Smooth muscle cell (in vitro differentiated cells): Measurements from ENCODE around the gene NLRP6. TPM values are rescaled to one million over a fixed set of nuclear protein-coding genes. Genes with fewer than 3 reads are reported as not detected.

Experiments
- DNase-seq: peaks from one replicate; lab custom pipeline; 2025; ENCODE audit not compliant: unreplicated experiment; lab: John Stamatoyannopoulos, UW
- H2AFZ ChIP-seq: fragments of 200-600 bp; sonication (generic); 2 replicates; pipeline ENCODE4 v1.6.0; 2016; ENCODE audit warnings: antibody characterized with exemption, low read depth, mild to moderate bottlenecking
- H3F3A ChIP-seq: fragments of 200-600 bp; sonication (generic); 2 replicates; pipeline ENCODE4 v1.6.0; 2017; ENCODE audit warnings: antibody characterized with exemption, low read depth
- H3K27ac ChIP-seq: fragments of 200-600 bp; sonication (generic); 2 replicates; pipeline ENCODE4 v1.5.1; 2016; ENCODE audit warnings: low read depth, mild to moderate bottlenecking
- H3K27me3 ChIP-seq: fragments of 200-600 bp; sonication (generic); 2 replicates; pipeline ENCODE4 v1.6.1; 2016; ENCODE audit warnings: low read depth, mild to moderate bottlenecking
- H3K36me3 ChIP-seq: fragments of 200-600 bp; sonication (generic); 2 replicates; pipeline ENCODE4 v1.5.1; 2016; ENCODE audit warnings: low read depth
- H3K4me1 ChIP-seq: fragments of 200-600 bp; sonication (generic); 2 replicates; pipeline ENCODE4 v1.5.1; 2016; ENCODE audit warnings: low read depth
- H3K4me2 ChIP-seq: fragments of 200-600 bp; sonication (generic); 2 replicates; pipeline ENCODE4 v1.6.0; 2016; ENCODE audit warnings: mild to moderate bottlenecking
- H3K4me3 ChIP-seq: fragments of 200-600 bp; sonication (generic); 2 replicates; pipeline ENCODE4 v1.5.1; 2016; ENCODE audit warnings: mild to moderate bottlenecking
- H3K79me2 ChIP-seq: fragments of 200-600 bp; sonication (generic); 2 replicates; pipeline ENCODE4 v1.6.0; 2016; ENCODE audit warnings: low read depth, mild to moderate bottlenecking
- H3K9ac ChIP-seq: fragments of 200-600 bp; sonication (generic); 2 replicates; pipeline ENCODE4 v1.6.0; 2016; ENCODE audit warnings: low read depth
- H3K9me3 ChIP-seq: fragments of 200-600 bp; sonication (generic); replicated peaks from 2 replicates; pipeline ENCODE4 v1.5.1; 2016; ENCODE audit warnings: low read depth
- H4K20me1 ChIP-seq: fragments of 200-600 bp; sonication (generic); 2 replicates; pipeline ENCODE4 v1.6.0; 2016; ENCODE audit warnings: low read depth
- WGBS: methylation state at CpG from one replicate; pipeline ENCODE4 v1.1.7; 2016; ENCODE audit warnings: low lambda C conversion rate; 5-methylcytosine and 5-hydroxymethylcytosine counted together
- polyA plus RNA-seq: library from polyadenylated mRNA; unstranded; fragments of >200 nt; fragmentation: Nextera tagmentation; extraction: Ambion mirVana; gene quantifications from 2 replicates; pipeline ENCODE4 v1.2.1, GENCODE V29; 2016
- total RNA-seq: library from RNA; depleted of rRNA; stranded (reverse); fragments of >200 nt; gene quantifications from 2 replicates; pipeline ENCODE4 v1.2.3, GENCODE V29; 2014
- TF ChIP-seq, protein P1 (sequence below): fragments of 200-600 bp; sonication (generic); IDR thresholded peaks from 2 replicates; pipeline ENCODE4 v1.5.1; 2017; ENCODE audit warnings: borderline replicate concordance, mild to moderate bottlenecking, antibody characterized with exemption; ENCODE audit not compliant: insufficient read depth, poor library complexity, severe bottlenecking

Gene NLRP6
- total RNA-seq (not detected in 2 replicates), polyA plus RNA-seq (not detected in 2 replicates)

DNA sequence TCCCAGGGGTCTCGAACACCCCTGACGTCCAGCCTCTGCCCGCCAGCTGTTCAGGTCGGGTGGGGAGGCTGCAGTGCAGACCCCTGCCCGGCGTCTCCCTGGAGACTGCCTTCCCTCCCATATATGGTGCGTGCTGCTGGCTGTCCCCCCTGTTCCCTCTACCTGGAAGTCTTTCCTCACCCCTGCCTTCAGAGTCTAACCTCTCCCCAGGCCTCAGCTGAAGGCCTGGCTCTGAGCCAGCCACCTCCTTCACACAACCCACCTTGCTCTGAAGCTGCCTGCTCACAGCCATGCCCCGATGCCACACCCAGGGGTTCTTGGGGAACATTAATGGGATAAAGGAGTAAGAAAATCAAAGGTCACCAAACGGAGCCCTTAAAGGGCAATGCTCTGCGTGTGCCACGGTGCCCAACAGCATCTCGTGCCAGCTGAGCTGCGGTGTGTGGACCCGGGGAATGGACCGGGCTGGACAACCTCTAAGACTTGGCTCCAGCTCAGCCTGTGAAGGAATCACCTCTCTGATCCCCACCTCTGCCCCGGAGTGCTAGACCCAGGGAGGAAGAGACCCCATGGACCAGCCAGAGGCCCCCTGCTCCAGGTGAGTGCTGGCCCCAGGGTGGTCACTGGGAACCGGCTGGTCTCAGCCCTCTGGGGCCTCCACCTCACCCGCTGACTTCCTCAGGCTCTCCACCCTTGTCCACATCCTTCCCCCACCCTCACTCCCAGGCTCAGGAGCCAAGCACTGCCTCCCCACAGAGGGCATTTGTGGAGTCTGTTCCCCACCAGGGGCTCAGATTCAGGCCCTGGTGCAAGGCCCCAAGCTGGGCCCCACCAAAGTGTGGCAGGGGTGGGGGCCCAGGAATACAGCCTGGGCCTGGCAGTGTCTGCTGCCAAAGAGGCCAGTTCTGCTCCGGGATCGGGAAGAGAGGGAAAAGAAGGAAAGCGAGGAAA is at the start of gene NLRP6:
Gene NLRP6 (plus strand): TSS at position 407 of the 951 bp plus-strand sequence. CDS start 163 bp downstream, at position 570.
- Histone ChIP-seq H3K27me3 (peaks cover 7% of the 10 kb centered on the region), H3F3A (no peaks in the 10 kb centered on the region), H3K79me2 (no peaks in the 10 kb centered on the region), H2AFZ (no peak within 1 kb of the TSS), H3K36me3 (no peaks in the 10 kb centered on the region), H3K27ac (no peak within 1 kb of the TSS), H3K9ac (no peak within 1 kb of the TSS), H3K4me1 (no peaks in the 10 kb centered on the region), H4K20me1 (no peaks in the 10 kb centered on the region), H3K9me3 (no peaks in the 10 kb centered on the region), H3K4me3 (no peak within 1 kb of the TSS), H3K4me2 (no peak within 1 kb of the TSS)
- 92% methylated on average over 21 of the region's 21 CpGs for WGBS
- DNase-seq: no peak
- TF ChIP-seq, protein P1, sequence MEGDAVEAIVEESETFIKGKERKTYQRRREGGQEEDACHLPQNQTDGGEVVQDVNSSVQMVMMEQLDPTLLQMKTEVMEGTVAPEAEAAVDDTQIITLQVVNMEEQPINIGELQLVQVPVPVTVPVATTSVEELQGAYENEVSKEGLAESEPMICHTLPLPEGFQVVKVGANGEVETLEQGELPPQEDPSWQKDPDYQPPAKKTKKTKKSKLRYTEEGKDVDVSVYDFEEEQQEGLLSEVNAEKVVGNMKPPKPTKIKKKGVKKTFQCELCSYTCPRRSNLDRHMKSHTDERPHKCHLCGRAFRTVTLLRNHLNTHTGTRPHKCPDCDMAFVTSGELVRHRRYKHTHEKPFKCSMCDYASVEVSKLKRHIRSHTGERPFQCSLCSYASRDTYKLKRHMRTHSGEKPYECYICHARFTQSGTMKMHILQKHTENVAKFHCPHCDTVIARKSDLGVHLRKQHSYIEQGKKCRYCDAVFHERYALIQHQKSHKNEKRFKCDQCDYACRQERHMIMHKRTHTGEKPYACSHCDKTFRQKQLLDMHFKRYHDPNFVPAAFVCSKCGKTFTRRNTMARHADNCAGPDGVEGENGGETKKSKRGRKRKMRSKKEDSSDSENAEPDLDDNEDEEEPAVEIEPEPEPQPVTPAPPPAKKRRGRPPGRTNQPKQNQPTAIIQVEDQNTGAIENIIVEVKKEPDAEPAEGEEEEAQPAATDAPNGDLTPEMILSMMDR: no peak

- H3F3A ChIP-seq: no peaks in the 10 kb centered on the region
- no peaks in the 10 kb centered on the region for H4K20me1 ChIP-seq
- no peak overlapping the region for H3K4me2 ChIP-seq
- DNase-seq: no peak
- TF ChIP-seq, protein P1: no peak
- no peak overlapping the region for H3K27ac ChIP-seq
- 92% methylated on average over 10 of the region's 10 CpGs for WGBS
- H3K79me2 ChIP-seq: peaks cover 20% of the 10 kb centered on the region
- H3K4me1 ChIP-seq: peaks cover 6% of the 10 kb centered on the region
- no peak overlapping the region for H2AFZ ChIP-seq
- no peaks in the 10 kb centered on the region for H3K36me3 ChIP-seq
- no peaks in the 10 kb centered on the region for H3K27me3 ChIP-seq
- no peak overlapping the region for H3K4me3 ChIP-seq
- no peak overlapping the region for H3K9ac ChIP-seq
- no peaks in the 10 kb centered on the region for H3K9me3 ChIP-seq
Observed at GRCh38 chr11:230431-230830, 47.8 kb upstream of the NLRP6 start.

GRCh38 chr11:232783-233565 is 45.2 kb upstream of the NLRP6 start:
- H3K79me2 ChIP-seq: peaks cover 29% of the 10 kb centered on the region
- WGBS: 88% methylated on average over 20 of the region's 20 CpGs
- H4K20me1 ChIP-seq: peaks cover 5% of the 10 kb centered on the region
- H3K9ac ChIP-seq: no peak overlapping the region
- no peak overlapping the region for H3K4me2 ChIP-seq
- H3K4me1 ChIP-seq: peaks cover 13% of the 10 kb centered on the region
- H3K4me3 ChIP-seq: no peak overlapping the region
- H3K27ac ChIP-seq: no peak overlapping the region
- H3K36me3 ChIP-seq: no peaks in the 10 kb centered on the region
- TF ChIP-seq, protein P1: no peak
- no peak overlapping the region for H2AFZ ChIP-seq
- no peaks in the 10 kb centered on the region for H3K27me3 ChIP-seq
- H3K9me3 ChIP-seq: no peaks in the 10 kb centered on the region
- H3F3A ChIP-seq: no peaks in the 10 kb centered on the region
- no peak for DNase-seq
